H9 (cell line): ENCODE results near the gene TTC21B. TPM values are rescaled to one million over a fixed set of nuclear protein-coding genes. Genes with fewer than 3 reads are reported as not detected.

Experiments
- DNase-seq: peaks from one replicate; pipeline ENCODE4 v3.0.0-alpha.2; 2017
- H2AFZ ChIP-seq: one replicate; pipeline ENCODE4 v1.6.1; 2013; ENCODE audit warnings: mild to moderate bottlenecking, low read length, control low read depth, moderate library complexity
- H2AK5ac ChIP-seq: 2 replicates; pipeline ENCODE4 v1.6.1; 2013; ENCODE audit warnings: low read length, control low read depth, mixed read lengths; ENCODE audit not compliant: insufficient read length
- H2BK120ac ChIP-seq: one replicate; pipeline ENCODE4 v1.6.1; 2013; ENCODE audit warnings: low read depth, mild to moderate bottlenecking, low read length, control low read depth, inconsistent platforms; ENCODE audit not compliant: poor library complexity, severe bottlenecking
- H2BK12ac ChIP-seq: 2 replicates; pipeline ENCODE4 v1.6.1; 2013; ENCODE audit warnings: low read length, control low read depth, mixed read lengths, low read depth; ENCODE audit not compliant: insufficient read length
- H2BK15ac ChIP-seq: 2 replicates; pipeline ENCODE4 v1.6.1; 2013; ENCODE audit warnings: low read depth, low read length, control low read depth
- H2BK20ac ChIP-seq: one replicate; pipeline ENCODE4 v1.6.1; 2013; ENCODE audit warnings: low read depth, mild to moderate bottlenecking, low read length, control low read depth, inconsistent platforms; ENCODE audit not compliant: poor library complexity, severe bottlenecking
- H2BK5ac ChIP-seq: 2 replicates; pipeline ENCODE4 v1.6.1; 2013; ENCODE audit warnings: low read length, control low read depth, mixed read lengths; ENCODE audit not compliant: insufficient read length
- H3K14ac ChIP-seq: 2 replicates; pipeline ENCODE4 v1.6.1; 2013; ENCODE audit warnings: low read length, control low read depth; ENCODE audit not compliant: insufficient read depth
- H3K18ac ChIP-seq: 2 replicates; pipeline ENCODE4 v1.6.1; 2013; ENCODE audit warnings: low read depth, mild to moderate bottlenecking, mixed read lengths, low read length, control low read depth; ENCODE audit not compliant: insufficient read length
- H3K23ac ChIP-seq: 2 replicates; pipeline ENCODE4 v1.6.1; 2013; ENCODE audit warnings: low read length, control low read depth, mixed read lengths, low read depth; ENCODE audit not compliant: insufficient read length
- H3K23me2 ChIP-seq: 2 replicates; pipeline ENCODE4 v1.6.1; 2013; ENCODE audit warnings: low read depth, mild to moderate bottlenecking, mixed read lengths, low read length, control low read depth; ENCODE audit not compliant: insufficient read length, poor library complexity, severe bottlenecking
- H3K27ac ChIP-seq: 2 replicates; pipeline ENCODE4 v1.5.1; 2013; ENCODE audit warnings: low read length, control low read depth, mixed read lengths, low read depth; ENCODE audit not compliant: insufficient read length
- H3K27me3 ChIP-seq: 2 replicates; pipeline ENCODE4 v1.6.1; 2013; ENCODE audit warnings: low read length, control low read depth, inconsistent platforms; ENCODE audit not compliant: insufficient read depth
- H3K4ac ChIP-seq: 2 replicates; pipeline ENCODE4 v1.6.1; 2013; ENCODE audit warnings: low read depth, mild to moderate bottlenecking, control low read depth, inconsistent platforms, low read length, moderate library complexity
- H3K4me1 ChIP-seq: 2 replicates; pipeline ENCODE4 v1.6.1; 2013; ENCODE audit warnings: low read length, control low read depth, inconsistent platforms; ENCODE audit not compliant: insufficient read depth
- H3K4me2 ChIP-seq: 2 replicates; pipeline ENCODE4 v1.6.1; 2013; ENCODE audit warnings: low read length, control low read depth, mixed read lengths; ENCODE audit not compliant: insufficient read length, insufficient read depth
- H3K56ac ChIP-seq: 2 replicates; pipeline ENCODE4 v1.6.1; 2013; ENCODE audit warnings: low read depth, mild to moderate bottlenecking, mixed read lengths, low read length, control low read depth; ENCODE audit not compliant: insufficient read length
- H3K79me1 ChIP-seq: 2 replicates; pipeline ENCODE4 v1.6.1; 2013; ENCODE audit warnings: low read depth, mild to moderate bottlenecking, moderate library complexity, low read length, control low read depth, inconsistent platforms; ENCODE audit not compliant: insufficient read depth, poor library complexity, severe bottlenecking
- H3K79me2 ChIP-seq: 2 replicates; pipeline ENCODE4 v1.6.1; 2013; ENCODE audit warnings: low read length, control low read depth, inconsistent platforms; ENCODE audit not compliant: insufficient read depth
- H3K9ac ChIP-seq: 2 replicates; pipeline ENCODE4 v1.6.1; 2013; ENCODE audit warnings: low read length, control low read depth, mixed read lengths; ENCODE audit not compliant: insufficient read length; ENCODE audit errors: extremely low read depth
- H3K9me3 ChIP-seq: one replicate; pipeline ENCODE4 v1.6.1; 2013; ENCODE audit warnings: low read depth, low read length, inconsistent platforms; ENCODE audit not compliant: control insufficient read depth
- H3T11ph ChIP-seq: one replicate; pipeline ENCODE4 v1.6.1; 2013; ENCODE audit warnings: mild to moderate bottlenecking, low read length, control low read depth, inconsistent platforms
- H4K20me1 ChIP-seq: one replicate; pipeline ENCODE4 v1.6.1; 2013; ENCODE audit not compliant: control insufficient read depth, insufficient read length, insufficient read depth
- H4K5ac ChIP-seq: 2 replicates; pipeline ENCODE4 v1.6.1; 2013; ENCODE audit warnings: low read depth, mild to moderate bottlenecking, mixed read lengths, low read length, control low read depth; ENCODE audit not compliant: insufficient read length
- H4K8ac ChIP-seq: replicated peaks from 2 replicates; pipeline ENCODE4 v1.6.1; 2013; ENCODE audit warnings: low read length, control low read depth, mixed read lengths, low read depth; ENCODE audit not compliant: insufficient read length
- H4K91ac ChIP-seq: 2 replicates; pipeline ENCODE4 v1.6.1; 2013; ENCODE audit warnings: low read depth, mild to moderate bottlenecking, moderate library complexity, mixed read lengths, low read length, control low read depth; ENCODE audit not compliant: insufficient read length
- H3K27ac Mint-ChIP-seq, 3 experiments: 2 replicates in 2 of 3; 3 replicates in 1 of 3; pipeline ENCODE4 v1.8.0; 2020 to 2021; ENCODE audit warnings: mixed read lengths in 3 of 3, mild to moderate bottlenecking in 1 of 3, moderate library complexity in 1 of 3
- H3K27me3 Mint-ChIP-seq: 2 replicates; pipeline ENCODE4 v1.8.0; 2021; ENCODE audit warnings: low read depth, mild to moderate bottlenecking, moderate library complexity, mixed read lengths
- H3K36me3 Mint-ChIP-seq, 3 experiments: 2 replicates in 2 of 3; 3 replicates in 1 of 3; pipeline ENCODE4 v1.8.0; 2020 to 2021; ENCODE audit warnings: low read depth in 3 of 3, mixed read lengths in 3 of 3; ENCODE audit not compliant: insufficient read depth in 1 of 3
- H3K4me1 Mint-ChIP-seq, 2 experiments: 2 replicates each; pipeline ENCODE4 v1.8.0; 2020; ENCODE audit warnings: mixed read lengths in 2 of 2
- H3K4me3 Mint-ChIP-seq, 2 experiments: 2 replicates in 1 of 2; 3 replicates in 1 of 2; pipeline ENCODE4 v1.8.0; 2020 to 2021; ENCODE audit warnings: mild to moderate bottlenecking in 2 of 2, mixed read lengths in 2 of 2, moderate library complexity in 1 of 2
- H3K9me3 Mint-ChIP-seq, 2 experiments: 2 replicates in 1 of 2; 3 replicates in 1 of 2; pipeline ENCODE4 v1.8.0; 2020; ENCODE audit warnings: mild to moderate bottlenecking in 2 of 2, mixed read lengths in 2 of 2, moderate library complexity in 1 of 2
- total RNA-seq: library from RNA; stranded (reverse); gene quantifications from 2 replicates; pipeline ENCODE4 v1.2.1, GENCODE V29; 2021
- TF ChIP-seq, protein P1 (sequence below): fragments of 200-600 bp; sonication (generic); conservative IDR thresholded peaks from 3 replicates; pipeline ENCODE4 v1.8.0; 2021; ENCODE audit warnings: antibody characterized with exemption, mild to moderate bottlenecking

The TTC21B gene
- total RNA-seq, 1 experiment from 2014 or later, result 16.6 TPM

DNA sequence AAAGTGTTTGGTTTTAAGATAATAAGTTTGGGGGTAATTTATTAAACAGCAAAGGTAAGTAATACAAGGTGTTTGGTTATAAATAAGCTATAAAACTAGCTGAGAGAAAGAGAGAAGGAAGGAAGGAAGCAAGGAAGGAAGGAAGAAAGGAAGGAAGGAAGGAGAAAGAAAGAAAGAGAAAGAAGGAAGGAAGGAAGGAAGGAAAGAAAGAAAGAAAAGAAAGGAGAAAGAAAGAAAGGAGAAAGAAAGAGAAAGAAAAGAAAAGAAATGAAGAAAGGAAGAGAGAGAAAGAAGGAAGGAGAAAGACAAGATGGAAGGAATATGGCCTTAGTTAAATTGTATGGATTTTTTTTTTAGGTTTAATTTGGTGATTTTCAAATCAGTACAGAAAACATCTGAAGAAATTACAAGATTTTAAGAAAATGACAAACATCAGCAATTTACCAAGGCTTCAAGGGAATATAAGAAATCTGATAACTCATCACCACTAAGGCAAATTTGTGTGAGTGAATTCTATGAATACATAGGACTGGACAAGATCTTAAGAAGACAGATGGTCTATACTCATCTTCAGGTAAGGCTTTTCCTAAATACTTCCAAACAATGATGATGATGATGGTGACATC, 113.1 kb downstream of the TTC21B start:
- H4K8ac ChIP-seq, result no peak overlapping the region
- no peak overlapping the region for H2AK5ac ChIP-seq
- H4K5ac ChIP-seq, result no peak overlapping the region
- no peak overlapping the region for H3K23ac ChIP-seq
- H3K9ac ChIP-seq, result no peak overlapping the region
- H3K4me1 Mint-ChIP-seq, result peaks cover 39 to 50% of the 10 kb centered on the region in 2 experiments
- no peaks in the 10 kb centered on the region for H3K27me3 Mint-ChIP-seq
- no peak overlapping the region for H3K4me3 Mint-ChIP-seq
- H3T11ph ChIP-seq, result no peak overlapping the region
- no peaks in the 10 kb centered on the region for H3K27me3 ChIP-seq
- no peak overlapping the region for H2BK20ac ChIP-seq
- no peak overlapping the region for H2BK5ac ChIP-seq
- no peak overlapping the region for H3K4ac ChIP-seq
- no peak overlapping the region for H2BK15ac ChIP-seq
- no peaks in the 10 kb centered on the region for H3K79me1 ChIP-seq
- peaks cover 2 to 3% of the 10 kb centered on the region in 2 experiments; a peak in 2 of 5 replicates for H3K9me3 Mint-ChIP-seq
- TF ChIP-seq, protein P1, sequence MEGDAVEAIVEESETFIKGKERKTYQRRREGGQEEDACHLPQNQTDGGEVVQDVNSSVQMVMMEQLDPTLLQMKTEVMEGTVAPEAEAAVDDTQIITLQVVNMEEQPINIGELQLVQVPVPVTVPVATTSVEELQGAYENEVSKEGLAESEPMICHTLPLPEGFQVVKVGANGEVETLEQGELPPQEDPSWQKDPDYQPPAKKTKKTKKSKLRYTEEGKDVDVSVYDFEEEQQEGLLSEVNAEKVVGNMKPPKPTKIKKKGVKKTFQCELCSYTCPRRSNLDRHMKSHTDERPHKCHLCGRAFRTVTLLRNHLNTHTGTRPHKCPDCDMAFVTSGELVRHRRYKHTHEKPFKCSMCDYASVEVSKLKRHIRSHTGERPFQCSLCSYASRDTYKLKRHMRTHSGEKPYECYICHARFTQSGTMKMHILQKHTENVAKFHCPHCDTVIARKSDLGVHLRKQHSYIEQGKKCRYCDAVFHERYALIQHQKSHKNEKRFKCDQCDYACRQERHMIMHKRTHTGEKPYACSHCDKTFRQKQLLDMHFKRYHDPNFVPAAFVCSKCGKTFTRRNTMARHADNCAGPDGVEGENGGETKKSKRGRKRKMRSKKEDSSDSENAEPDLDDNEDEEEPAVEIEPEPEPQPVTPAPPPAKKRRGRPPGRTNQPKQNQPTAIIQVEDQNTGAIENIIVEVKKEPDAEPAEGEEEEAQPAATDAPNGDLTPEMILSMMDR, result no peak
- H3K56ac ChIP-seq, result no peak overlapping the region
- H3K79me2 ChIP-seq, result no peaks in the 10 kb centered on the region
- no peak overlapping the region for H2BK120ac ChIP-seq
- H3K18ac ChIP-seq, result no peak overlapping the region
- H3K4me1 ChIP-seq, result peaks cover 3% of the 10 kb centered on the region; the same call in 1 of the 2 replicates
- H2AFZ ChIP-seq, result no peak overlapping the region
- H2BK12ac ChIP-seq, result no peak overlapping the region
- DNase-seq, result no peak
- H3K23me2 ChIP-seq, result no peaks in the 10 kb centered on the region
- no peak overlapping the region for H3K27ac ChIP-seq
- no peak overlapping the region for H3K27ac Mint-ChIP-seq
- H3K14ac ChIP-seq, result no peak overlapping the region
- no peak overlapping the region for H3K4me2 ChIP-seq
- no peaks in the 10 kb centered on the region for H3K9me3 ChIP-seq
- no peaks in the 10 kb centered on the region for H4K20me1 ChIP-seq
- peaks cover 0 to 13% (median 4%) of the 10 kb centered on the region in 3 experiments; a peak in 4 of 7 replicates for H3K36me3 Mint-ChIP-seq
- no peak overlapping the region for H4K91ac ChIP-seq
